AG04449 (cell line): ENCODE data around the gene ACKR3.

Experiments used
- CTCF ChIA-PET: fragments of 350-600 bp; formaldehyde crosslinking; extraction: SDS; loops from one replicate; lab custom pipeline; 2021; ENCODE audit warnings: antibody characterized with exemption; lab: Yijun Ruan, JAX
- POLR2A ChIA-PET: fragments of 400-600, 350-600 bp; formaldehyde crosslinking; extraction: SDS; loops from one replicate; lab custom pipeline; 2020; ENCODE audit warnings: antibody characterized with exemption, inconsistent platforms; lab: Yijun Ruan, JAX
- DNase-seq: peaks from one replicate; pipeline ENCODE4 v3.0.0-alpha.2; 2010; ENCODE audit warnings: low read depth, low spot score
- H3K4me3 ChIP-seq: 2 replicates; pipeline ENCODE4 v1.5.1; 2011; ENCODE audit warnings: low read depth, mild to moderate bottlenecking, control low read depth, low read length
- TF ChIP-seq, protein P1 (sequence below): IDR thresholded peaks from one replicate; pipeline ENCODE4 v1.5.1; 2011; ENCODE audit warnings: mild to moderate bottlenecking, moderate library complexity, low read length, control low read depth, inconsistent platforms; ENCODE audit not compliant: insufficient read depth; ENCODE audit errors: missing control alignments

ACKR3 gene

GRCh38 chr2:236569573-236569973 lies at the start of gene ACKR3:
TSS of gene ACKR3 (plus strand) at chr2:236569825. CDS start at chr2:236580466, 10,641 bp downstream.
- H3K4me3 ChIP-seq: peak within 1 kb of the TSS; percentile 39
- CTCF ChIA-PET: interaction anchor here (0.9 to 2.1 kb wide), 7 partner anchors 55 to 504 kb away, joined by 3 to 7 read pairs (median 5); no protein-coding TSS in a partner anchor
- TF ChIP-seq, protein P1, sequence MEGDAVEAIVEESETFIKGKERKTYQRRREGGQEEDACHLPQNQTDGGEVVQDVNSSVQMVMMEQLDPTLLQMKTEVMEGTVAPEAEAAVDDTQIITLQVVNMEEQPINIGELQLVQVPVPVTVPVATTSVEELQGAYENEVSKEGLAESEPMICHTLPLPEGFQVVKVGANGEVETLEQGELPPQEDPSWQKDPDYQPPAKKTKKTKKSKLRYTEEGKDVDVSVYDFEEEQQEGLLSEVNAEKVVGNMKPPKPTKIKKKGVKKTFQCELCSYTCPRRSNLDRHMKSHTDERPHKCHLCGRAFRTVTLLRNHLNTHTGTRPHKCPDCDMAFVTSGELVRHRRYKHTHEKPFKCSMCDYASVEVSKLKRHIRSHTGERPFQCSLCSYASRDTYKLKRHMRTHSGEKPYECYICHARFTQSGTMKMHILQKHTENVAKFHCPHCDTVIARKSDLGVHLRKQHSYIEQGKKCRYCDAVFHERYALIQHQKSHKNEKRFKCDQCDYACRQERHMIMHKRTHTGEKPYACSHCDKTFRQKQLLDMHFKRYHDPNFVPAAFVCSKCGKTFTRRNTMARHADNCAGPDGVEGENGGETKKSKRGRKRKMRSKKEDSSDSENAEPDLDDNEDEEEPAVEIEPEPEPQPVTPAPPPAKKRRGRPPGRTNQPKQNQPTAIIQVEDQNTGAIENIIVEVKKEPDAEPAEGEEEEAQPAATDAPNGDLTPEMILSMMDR: peak; percentile 44
- peak; percentile 36 for DNase-seq
- POLR2A ChIA-PET: interaction anchor here (0.9 kb wide), 1 partner anchor 456 kb away, joined by 3 read pairs; no protein-coding TSS in a partner anchor

GRCh38 chr2:236521556-236521955 lies 48.1 kb upstream of the ACKR3 start:
- TF ChIP-seq, protein P1: no peak
- ChIA-PET POLR2A (no interaction called here), CTCF (interaction anchor here (3.2 kb wide), 1 partner anchor 9 kb away, joined by 17 read pairs; no protein-coding TSS in a partner anchor)
- DNase-seq: no peak
- no peak overlapping the region for H3K4me3 ChIP-seq

DNA sequence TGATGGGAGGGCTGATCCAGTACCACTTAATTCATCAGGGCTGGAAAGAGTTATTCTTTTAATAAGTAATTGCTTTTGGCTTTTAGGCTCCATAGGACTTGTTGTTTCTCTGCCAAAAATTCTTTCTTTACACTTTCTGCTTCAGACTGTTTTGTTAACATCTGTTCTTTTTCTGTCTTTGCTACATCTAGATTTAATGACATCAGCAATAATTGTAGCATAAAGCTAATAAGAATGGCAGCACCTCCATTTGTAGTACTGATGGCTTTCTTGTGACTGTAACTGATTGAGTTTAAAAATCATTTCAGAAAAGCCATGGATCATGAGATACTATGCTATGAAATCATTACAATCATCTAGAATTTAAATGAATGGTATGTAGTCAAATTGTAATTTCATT lies 46.4 kb upstream of the ACKR3 start:
- POLR2A ChIA-PET: no interaction called here
- CTCF ChIA-PET: interaction anchor here (1.0 to 3.2 kb wide), 3 partner anchors 8 to 505 kb away, joined by 4 to 17 read pairs (median 7); no protein-coding TSS in a partner anchor
- TF ChIP-seq, protein P1: no peak

GRCh38 chr2:236525411-236525997 lies 44.1 kb upstream of the ACKR3 start:
- ChIA-PET CTCF (interaction anchor here (1.0 kb wide), 1 partner anchor 12 kb away, joined by 3 read pairs; no protein-coding TSS in a partner anchor), POLR2A (no interaction called here)
- no peak for DNase-seq

More for the DNA sequence above, 46.4 kb upstream of the ACKR3 start:
- DNase-seq: no peak
- H3K4me3 ChIP-seq: no peak overlapping the region

DNA sequence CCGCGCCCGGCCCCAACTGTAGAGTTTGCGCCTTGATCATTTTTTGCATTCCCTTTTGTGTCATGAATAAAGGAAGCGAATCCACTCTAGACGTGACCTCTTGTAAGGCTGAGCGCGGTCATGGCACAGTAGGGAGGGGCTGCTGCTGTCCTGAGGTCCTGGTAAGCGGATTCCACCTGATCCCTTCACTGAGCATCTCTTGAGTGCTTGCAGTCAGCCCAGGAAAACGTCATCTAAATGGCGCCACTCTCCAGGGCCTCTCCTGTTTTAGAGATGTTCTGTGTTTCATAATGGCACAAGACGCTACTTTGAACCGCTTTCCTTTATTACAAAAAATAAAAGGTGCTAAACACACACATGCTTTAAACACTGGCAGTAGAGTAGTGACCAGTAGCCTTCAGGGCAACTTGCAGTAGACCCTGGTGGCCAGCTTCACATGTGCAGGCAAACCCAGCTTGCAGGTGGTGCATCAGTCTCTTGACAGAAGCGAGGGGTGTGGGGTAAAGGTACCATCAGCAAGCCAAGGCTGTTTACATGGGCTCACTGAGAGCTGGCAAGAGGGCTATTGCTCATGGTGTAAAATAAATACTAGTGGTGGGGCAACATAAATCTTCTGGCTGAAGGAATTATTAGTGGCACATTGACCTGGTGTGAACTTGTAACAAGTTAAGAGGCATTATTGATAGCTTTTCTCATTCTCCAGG lies 43.0 kb upstream of the ACKR3 start:
- ChIA-PET POLR2A (no interaction called here), CTCF (interaction anchor here (0.8 to 2.2 kb wide), 2 partner anchors 14 to 42 kb away, joined by 3 to 16 read pairs; no protein-coding TSS in a partner anchor)
- H3K4me3 ChIP-seq: no peak overlapping the region
- TF ChIP-seq, protein P1: no peak
- no peak for DNase-seq

More at GRCh38 chr2:236525411-236525997, 44.1 kb upstream of the ACKR3 start:
- no peak overlapping the region for H3K4me3 ChIP-seq
- TF ChIP-seq, protein P1: no peak
